ENCODE measurements around the gene MRM1. TPM values are rescaled to one million over a fixed set of nuclear protein-coding genes. Genes with fewer than 3 reads are reported as not detected.
"Not testable (repeated sequence)": the region's sequence is repeated elsewhere in the genome, so short reads cannot be mapped to it uniquely, and the experiment has no call there.

The MRM1 gene
- total RNA-seq, 2 experiments from 2014 or later = 14.3 to 16.4 TPM

DNA sequence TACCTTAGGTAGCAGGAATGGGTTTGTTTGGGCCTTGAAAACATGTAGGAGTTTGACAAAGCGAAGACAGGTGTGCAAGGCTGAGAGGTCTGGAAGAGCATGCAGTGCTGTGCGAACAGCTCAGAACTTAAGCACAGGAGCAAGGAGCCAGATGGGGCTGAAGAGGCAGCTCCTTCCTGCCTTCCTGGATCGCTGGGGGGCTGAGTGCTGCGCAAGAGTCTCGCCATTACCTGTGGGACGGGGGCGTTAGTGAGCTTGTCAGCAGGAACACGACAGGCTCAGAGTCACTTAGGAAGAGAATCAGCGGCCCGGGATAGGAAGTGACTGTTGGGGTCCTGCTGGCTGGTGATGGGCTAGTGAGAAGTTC lies 464 bp upstream of the MRM1 start:
- ChIA-PET POLR2A (interaction anchor here (1.3 to 1.9 kb wide), 4 partner anchors 8 to 66 kb away, joined by 3 to 11 read pairs (median 8); partner anchors contain the start of genes MYO19 and PIGW), CTCF (interaction anchor here (0.8 to 3.9 kb wide), 6 partner anchors 8 to 792 kb away, joined by 3 to 41 read pairs (median 17); partner anchors contain the start of genes DHRS11 and GGNBP2)
- intact Hi-C loops (cut with DNase I, micrococcal nuclease) = loop anchor here in 1 of 2 experiments (1.0 to 5.0 kb wide), 9 partner anchors 10 to 1006 kb away; partner anchors contain the start of genes AATF, DHRS11, SYNRG and ZNHIT3
- Mint-ChIP-seq H3K4me1 (peaks cover 31% of the 10 kb centered on the region), H3K27me3 (no peaks in the 10 kb centered on the region), H3K36me3 (ENCODE audit: low read depth) (peaks cover 17% of the 10 kb centered on the region), H3K9me3 (ENCODE audit: low read depth) (no peaks in the 10 kb centered on the region), H3K27ac (peak overlapping the region; percentile 92), H3K4me3 (peak overlapping the region; percentile 89)
- DNase-seq (peak; percentile 61), ATAC-seq (peak; percentile 31)

GRCh38 chr17:36602030-36602748 lies 806 bp downstream of the MRM1 start:
- Mint-ChIP-seq H3K4me3 (peak overlapping the region; percentile 89), H3K27me3 (no peaks in the 10 kb centered on the region), H3K9me3 (ENCODE audit: low read depth) (no peaks in the 10 kb centered on the region), H3K4me1 (peaks cover 33% of the 10 kb centered on the region), H3K36me3 (ENCODE audit: low read depth) (peaks cover 19% of the 10 kb centered on the region), H3K27ac (peak overlapping the region; percentile 92)
- intact Hi-C loops (cut with DNase I, micrococcal nuclease) = loop anchor here in 1 of 2 experiments (5.0 kb wide), 1 partner anchor 1005 kb away; the partner anchor contains the start of gene SYNRG
- ChIA-PET CTCF (interaction anchor here (0.6 to 3.9 kb wide), 27 partner anchors 9 to 1513 kb away, joined by 3 to 41 read pairs (median 4); partner anchors contain the start of genes DHRS11, GGNBP2, MYO19 and PIGW), POLR2A (interaction anchor here (0.6 to 1.9 kb wide), 9 partner anchors 9 to 192 kb away, joined by 3 to 11 read pairs (median 3); partner anchors contain the start of genes MYO19 and PIGW)
- DNase-seq (peak; percentile 26), ATAC-seq (peak; percentile 2)

DNA sequence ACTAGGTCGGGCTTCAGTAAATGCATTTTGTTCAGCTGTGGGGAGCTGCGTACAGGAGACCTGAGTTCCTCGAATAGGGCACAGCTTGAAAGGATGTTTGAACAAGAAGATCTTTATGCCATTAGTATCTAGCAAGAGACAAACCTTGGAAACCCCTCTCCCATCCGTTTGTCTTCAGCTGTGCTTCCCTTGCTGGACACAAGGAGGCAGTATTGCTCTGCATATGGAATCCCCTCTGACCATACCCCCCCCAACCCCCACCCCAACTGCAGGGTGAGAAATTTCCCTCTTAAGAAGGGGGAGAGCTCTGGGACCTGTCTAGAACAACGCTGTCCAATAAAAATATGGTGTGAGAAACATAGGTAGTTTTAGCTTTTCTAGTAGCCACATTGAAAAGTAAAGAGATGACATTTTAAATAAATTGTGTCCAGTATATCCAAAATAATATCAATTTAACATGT lies 1.6 kb downstream of the MRM1 start:
- Mint-ChIP-seq H3K4me3 (peak overlapping the region; percentile 89), H3K4me1 (peaks cover 38% of the 10 kb centered on the region)
- CTCF ChIA-PET = interaction anchor here (0.6 to 3.9 kb wide), 25 partner anchors 8 to 771 kb away, joined by 3 to 41 read pairs (median 5); partner anchors contain the start of genes DHRS11, GGNBP2, MYO19 and PIGW

GRCh38 chr17:36605028-36605427 lies 3.6 kb downstream of the MRM1 start:
- H3K27me3 Mint-ChIP-seq; intact Hi-C loops (cut with DNase I, micrococcal nuclease); DNase-seq; H3K27ac Mint-ChIP-seq; POLR2A ChIA-PET; ATAC-seq; H3K9me3 Mint-ChIP-seq (ENCODE audit: low read depth): not testable (repeated sequence)
- CTCF ChIA-PET = interaction anchor here (1.2 to 3.2 kb wide), 2 partner anchors 12 to 52 kb away, joined by 3 to 16 read pairs; no protein-coding TSS in a partner anchor
- H3K36me3 Mint-ChIP-seq (ENCODE audit: low read depth) = peaks cover 31% of the 10 kb centered on the region
- peaks cover 42% of the 10 kb centered on the region for H3K4me1 Mint-ChIP-seq
- peak overlapping the region; percentile 11 for H3K4me3 Mint-ChIP-seq

More for the DNA sequence above, 1.6 kb downstream of the MRM1 start:
- ATAC-seq (peak; percentile 41), DNase-seq (peak; percentile 84)
- Mint-ChIP-seq H3K27me3 (no peaks in the 10 kb centered on the region), H3K36me3 (ENCODE audit: low read depth) (peaks cover 23% of the 10 kb centered on the region), H3K27ac (peak overlapping the region; percentile 71), H3K9me3 (ENCODE audit: low read depth) (no peaks in the 10 kb centered on the region)
- intact Hi-C loops (cut with DNase I, micrococcal nuclease) = loop anchor here in 1 of 2 experiments (1.0 to 5.0 kb wide), 4 partner anchors 103 to 1004 kb away; partner anchors contain the start of gene SYNRG
- POLR2A ChIA-PET = interaction anchor here (0.9 to 1.0 kb wide), 2 partner anchors 59 to 68 kb away, joined by 3 read pairs; partner anchors contain the start of genes MYO19 and PIGW

- ChIA-PET CTCF (no interaction called here), POLR2A (no interaction called here)
- ATAC-seq (no peak), DNase-seq (no peak)
- H3K9me3 Mint-ChIP-seq (ENCODE audit: low read depth) = no peaks in the 10 kb centered on the region
- H3K4me3 Mint-ChIP-seq = no peak overlapping the region
- no peaks in the 10 kb centered on the region for H3K27me3 Mint-ChIP-seq
- H3K4me1 Mint-ChIP-seq = peaks cover 32% of the 10 kb centered on the region
- peaks cover 31% of the 10 kb centered on the region for H3K36me3 Mint-ChIP-seq (ENCODE audit: low read depth)
- intact Hi-C loops (cut with DNase I, micrococcal nuclease) = no loop called here
- H3K27ac Mint-ChIP-seq = no peak overlapping the region
Observed at GRCh38 chr17:36608280-36608679, 6.9 kb downstream of the MRM1 start.

- ChIA-PET POLR2A (no interaction called here), CTCF (no interaction called here)
- ATAC-seq = peak; percentile 39
- H3K4me1 Mint-ChIP-seq = peaks cover 28% of the 10 kb centered on the region
- H3K4me3 Mint-ChIP-seq = no peak overlapping the region
- peaks cover 31% of the 10 kb centered on the region for H3K36me3 Mint-ChIP-seq (ENCODE audit: low read depth)
- no peaks in the 10 kb centered on the region for H3K9me3 Mint-ChIP-seq (ENCODE audit: low read depth)
- no peaks in the 10 kb centered on the region for H3K27me3 Mint-ChIP-seq
- peak; percentile 39 for DNase-seq
- H3K27ac Mint-ChIP-seq = no peak overlapping the region
- intact Hi-C loops (cut with DNase I, micrococcal nuclease) = no loop called here
Observed at GRCh38 chr17:36608794-36609497, 7.6 kb downstream of the MRM1 start.

DNA sequence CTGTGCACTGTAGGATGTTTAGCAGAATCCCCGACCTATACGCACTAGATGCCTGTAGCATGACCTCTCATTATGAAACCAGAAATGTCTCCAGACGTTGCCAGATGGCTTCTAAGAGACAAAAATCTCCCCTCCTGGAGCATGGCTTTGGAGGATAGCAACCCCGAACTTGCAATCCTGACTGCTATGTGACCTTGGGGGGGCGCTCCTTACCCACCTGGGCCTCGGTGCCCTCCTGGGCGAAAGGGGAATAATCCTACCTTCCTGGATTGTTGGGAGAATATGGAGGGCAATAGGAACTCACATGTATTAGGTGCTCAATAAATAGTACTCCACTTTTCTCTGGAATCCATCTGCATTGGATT lies 8.1 kb downstream of the MRM1 start:
- Mint-ChIP-seq H3K36me3 (ENCODE audit: low read depth) (peaks cover 25% of the 10 kb centered on the region), H3K27me3 (no peaks in the 10 kb centered on the region), H3K4me1 (peaks cover 23% of the 10 kb centered on the region), H3K9me3 (ENCODE audit: low read depth) (no peaks in the 10 kb centered on the region), H3K4me3 (no peak overlapping the region), H3K27ac (no peak overlapping the region)
- no peak for ATAC-seq
- POLR2A ChIA-PET = no interaction called here
- CTCF ChIA-PET = no interaction called here
- no peak for DNase-seq
- intact Hi-C loops (cut with DNase I, micrococcal nuclease) = no loop called here

DNA sequence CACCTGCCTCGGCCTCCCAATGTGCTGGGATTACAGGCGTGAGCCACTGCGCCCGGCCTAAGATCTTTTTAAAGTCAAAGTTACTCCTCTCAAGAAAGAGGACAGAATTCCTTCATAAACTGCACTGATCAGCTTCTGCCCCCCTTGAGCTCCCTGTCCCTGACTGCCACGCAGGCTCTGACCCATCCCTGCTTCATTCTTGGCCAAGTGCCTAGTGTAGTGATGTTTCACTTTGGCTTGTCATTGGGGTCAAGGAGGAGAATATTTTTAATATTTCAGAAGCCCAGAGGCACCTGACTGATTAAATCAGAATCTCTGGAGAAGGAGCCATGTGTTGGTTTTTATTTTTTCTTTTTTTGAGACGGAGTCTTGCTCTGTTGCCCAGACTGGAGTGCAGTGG lies 9.1 kb downstream of the MRM1 start:
- no peaks in the 10 kb centered on the region for H3K9me3 Mint-ChIP-seq (ENCODE audit: low read depth)
- peaks cover 16% of the 10 kb centered on the region for H3K4me1 Mint-ChIP-seq
- DNase-seq (no peak), ATAC-seq (no peak)
- POLR2A ChIA-PET = no interaction called here
- CTCF ChIA-PET = interaction anchor here (2.6 kb wide), 1 partner anchor 8 kb away, joined by 11 read pairs; the partner anchor contains the start of gene MRM1
- no peak overlapping the region for H3K4me3 Mint-ChIP-seq
- peaks cover 18% of the 10 kb centered on the region for H3K36me3 Mint-ChIP-seq (ENCODE audit: low read depth)
- H3K27me3 Mint-ChIP-seq = no peaks in the 10 kb centered on the region
- intact Hi-C loops (cut with DNase I, micrococcal nuclease) = no loop called here
- H3K27ac Mint-ChIP-seq = no peak overlapping the region

DNA sequence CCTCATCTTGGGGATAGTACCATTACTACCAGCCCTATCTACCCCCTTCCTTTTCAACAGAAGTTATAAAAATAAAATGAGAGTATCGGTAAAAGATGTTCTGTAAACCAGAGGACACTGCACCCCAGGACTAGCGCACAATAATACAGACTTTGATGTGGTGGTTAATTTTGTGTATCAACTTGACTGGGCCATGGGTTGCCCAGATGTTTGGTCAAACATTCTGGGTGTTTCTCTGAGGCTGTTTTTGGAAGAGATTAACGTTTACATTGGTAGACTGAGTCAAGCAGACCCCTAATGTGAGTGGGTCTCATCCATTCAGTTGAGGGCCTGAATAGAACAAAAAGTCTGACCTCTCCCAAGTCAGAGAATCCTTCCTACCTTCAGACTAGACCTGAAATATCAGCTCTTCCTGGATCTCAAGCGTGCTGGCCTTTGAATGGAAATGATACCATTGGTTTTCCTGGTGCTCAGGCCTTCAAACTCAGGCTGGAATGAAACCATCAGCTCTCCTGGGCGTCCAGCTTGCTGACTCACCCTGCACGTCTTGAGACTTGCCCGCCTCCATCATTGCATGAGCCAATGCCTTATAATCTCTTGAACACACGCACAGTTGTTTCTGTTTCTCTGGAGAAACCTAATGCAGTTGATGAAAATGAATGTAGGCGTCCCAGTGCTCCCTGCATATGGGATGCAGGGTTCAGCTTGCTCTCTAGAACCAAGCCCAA lies 10.1 kb downstream of the MRM1 start:
- ChIA-PET CTCF (interaction anchor here (0.7 to 2.6 kb wide), 4 partner anchors 9 to 239 kb away, joined by 3 to 11 read pairs (median 4); partner anchors contain the start of gene MRM1), POLR2A (no interaction called here)
- H3K4me1 Mint-ChIP-seq = peaks cover 9% of the 10 kb centered on the region
- no peaks in the 10 kb centered on the region for H3K27me3 Mint-ChIP-seq
- peaks cover 12% of the 10 kb centered on the region for H3K36me3 Mint-ChIP-seq (ENCODE audit: low read depth)
- no peak overlapping the region for H3K4me3 Mint-ChIP-seq
- H3K9me3 Mint-ChIP-seq (ENCODE audit: low read depth) = no peaks in the 10 kb centered on the region
- DNase-seq (no peak), ATAC-seq (no peak)
- intact Hi-C loops (cut with DNase I, micrococcal nuclease) = no loop called here
- no peak overlapping the region for H3K27ac Mint-ChIP-seq

- CTCF ChIA-PET = interaction anchor here (0.7 to 2.6 kb wide), 2 partner anchors 10 to 238 kb away, joined by 3 to 11 read pairs; partner anchors contain the start of gene MRM1
- H3K4me3 Mint-ChIP-seq = no peak overlapping the region
- no peaks in the 10 kb centered on the region for H3K27me3 Mint-ChIP-seq
Observed at GRCh38 chr17:36612323-36612722, 10.9 kb downstream of the MRM1 start.

More at GRCh38 chr17:36612323-36612722, 10.9 kb downstream of the MRM1 start:
- Mint-ChIP-seq H3K36me3 (ENCODE audit: low read depth) (peaks cover 12% of the 10 kb centered on the region), H3K4me1 (peaks cover 9% of the 10 kb centered on the region), H3K27ac (no peak overlapping the region), H3K9me3 (ENCODE audit: low read depth) (no peaks in the 10 kb centered on the region)
- intact Hi-C loops (cut with DNase I, micrococcal nuclease) = no loop called here
- no peak for ATAC-seq
- no peak for DNase-seq
- POLR2A ChIA-PET = no interaction called here

Data from activated CD4-positive, alpha-beta T cell treated with anti-CD3 and anti-CD28 coated beads for 36 hours (primary cell).